Heart left ventricle (tissue), 13 donors: ENCODE results near the gene RHO.
"Not testable (repeated sequence)": the region's sequence is repeated elsewhere in the genome, so short reads cannot be mapped to it uniquely, and the experiment has no call there.

Source experiments
- POLR2A ChIP-seq, 2 donors: fragments of 450-650 bp; IDR thresholded peaks; one replicate each; pipeline ENCODE4 v1.6.1; 2017; ENCODE audit warnings: antibody characterized with exemption in 2 of 2, mild to moderate bottlenecking in 2 of 2, moderate library complexity in 2 of 2
- TF ChIP-seq, protein P1 (sequence below), 12 donors: fragments of 200-600 bp; sonication (generic) in 4 of 12; IDR thresholded peaks; one replicate each; pipeline versions ENCODE4 v1.5.0 to v1.8.0; 2018 to 2022; ENCODE audit warnings: antibody characterized with exemption in 12 of 12, mild to moderate bottlenecking in 5 of 12
- donor health status: ischemic (EF 13 %, LVEDD 7.1; RV severe dilation, severe dysfunction).
- donor health status: DM: no; HTN: yes; CAD: no.
- donor health status: DM: no; HTN: no; CAD: no.
- donor health status: ischemic (EF 25% LVEDD 6.9; RV normal size, moderate dysfunction).
- donor health status: ischemic (EF 25% LVEDD 5.7; RV mildly dilated, moderate dysfunction).
- donor health status: ischemic (EF 35%, LVEDD 5.7; RV mildly dilated, moderate dysfunction).
- donor health status: nonischemic (EF 11% LVEDD 7.7; RV severe dilation, severe dysfunction).
- donor health status: DM: yes; HTN: yes; CAD: no.
- donor health status: PGD.
- donor health status: ischemic (EF 29% LVEDD 5.4; RV normal size, mild dysfunction).
- donor health status: nonischemic (EF 23%, LVEDD 6.1; RV moderate dilation, normal function).

DNA sequence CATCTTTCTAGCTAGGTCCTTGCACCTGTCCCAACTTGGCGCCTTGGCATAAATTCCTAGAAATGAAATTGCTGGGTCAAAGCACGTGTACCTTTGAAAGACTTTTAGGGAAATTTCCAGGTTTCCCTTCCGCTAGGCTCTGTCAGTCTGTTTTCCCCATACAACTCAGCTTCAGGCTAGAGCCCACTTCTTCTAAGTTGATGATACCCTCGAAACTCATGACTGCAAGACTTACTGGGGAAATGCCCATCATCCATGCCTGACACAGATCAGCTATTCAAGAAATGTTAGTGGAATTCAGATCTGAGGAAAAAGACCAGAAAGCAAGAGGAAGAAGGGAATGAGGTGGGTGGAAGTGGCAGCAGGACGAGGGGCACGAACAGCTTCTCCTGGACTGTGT lies 43.3 kb upstream of the RHO start:
- TF ChIP-seq, protein P1, sequence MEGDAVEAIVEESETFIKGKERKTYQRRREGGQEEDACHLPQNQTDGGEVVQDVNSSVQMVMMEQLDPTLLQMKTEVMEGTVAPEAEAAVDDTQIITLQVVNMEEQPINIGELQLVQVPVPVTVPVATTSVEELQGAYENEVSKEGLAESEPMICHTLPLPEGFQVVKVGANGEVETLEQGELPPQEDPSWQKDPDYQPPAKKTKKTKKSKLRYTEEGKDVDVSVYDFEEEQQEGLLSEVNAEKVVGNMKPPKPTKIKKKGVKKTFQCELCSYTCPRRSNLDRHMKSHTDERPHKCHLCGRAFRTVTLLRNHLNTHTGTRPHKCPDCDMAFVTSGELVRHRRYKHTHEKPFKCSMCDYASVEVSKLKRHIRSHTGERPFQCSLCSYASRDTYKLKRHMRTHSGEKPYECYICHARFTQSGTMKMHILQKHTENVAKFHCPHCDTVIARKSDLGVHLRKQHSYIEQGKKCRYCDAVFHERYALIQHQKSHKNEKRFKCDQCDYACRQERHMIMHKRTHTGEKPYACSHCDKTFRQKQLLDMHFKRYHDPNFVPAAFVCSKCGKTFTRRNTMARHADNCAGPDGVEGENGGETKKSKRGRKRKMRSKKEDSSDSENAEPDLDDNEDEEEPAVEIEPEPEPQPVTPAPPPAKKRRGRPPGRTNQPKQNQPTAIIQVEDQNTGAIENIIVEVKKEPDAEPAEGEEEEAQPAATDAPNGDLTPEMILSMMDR (IDR thresholded peaks at IDR 0.05): not testable (repeated sequence)
- TF ChIP-seq POLR2A (IDR thresholded peaks at IDR 0.05): not testable (repeated sequence)
